Lower lobe of right lung (tissue), 2 donors: ENCODE results near the gene ARL16. TPM values are rescaled to one million over a fixed set of nuclear protein-coding genes. Genes with fewer than 3 reads are reported as not detected.

Experiments used
- ATAC-seq, 2 donors: fragments of 200-7000 bp; cut with Tn5 transposase; one replicate each; pipeline ENCODE4 v1.9.1; 2020 to 2022; ENCODE audit warnings: mild to moderate bottlenecking in 2 of 2, moderate library complexity in 2 of 2
- DNase-seq: peaks from one replicate; pipeline ENCODE4 v3.0.0-alpha.2; 2020
- H3K27ac ChIP-seq: fragments of 200-600 bp; one replicate; pipeline ENCODE4 v1.8.0; 2022
- H3K27me3 ChIP-seq: fragments of 200-600 bp; one replicate; pipeline ENCODE4 v1.8.0; 2022; ENCODE audit warnings: low read depth
- H3K36me3 ChIP-seq: fragments of 200-600 bp; one replicate; pipeline ENCODE4 v1.8.0; 2022; ENCODE audit warnings: mild to moderate bottlenecking
- H3K4me1 ChIP-seq: fragments of 200-600 bp; one replicate; pipeline ENCODE4 v1.8.0; 2022
- H3K4me3 ChIP-seq: fragments of 200-600 bp; one replicate; pipeline ENCODE4 v1.8.0; 2022; ENCODE audit warnings: mild to moderate bottlenecking
- H3K9me3 ChIP-seq: fragments of 200-600 bp; one replicate; pipeline ENCODE4 v1.8.0; 2022
- intact Hi-C: fragments of 100-400 bp; cut with DNase I; formaldehyde crosslinking; loops from one replicate; pipeline ENCODE4 v1.11.0; 2022
- total RNA-seq: library from RNA; stranded (reverse); fragmentation: NEBNext Ultra II Directional; extraction: Animal tissue kit (Norgen Biotek cat#: 25700); gene quantifications from one replicate; pipeline ENCODE4 v1.2.1, GENCODE V29; 2021
- TF ChIP-seq, protein P1 (sequence below): fragments of 200-600 bp; IDR thresholded peaks from one replicate; pipeline ENCODE4 v1.8.0; 2022; ENCODE audit warnings: antibody characterized with exemption, mild to moderate bottlenecking
- donor health status: DM: no; HTN: yes; CAD: no; lungs with severe emphysema.

The ARL16 gene
- total RNA-seq, 1 donor from 2014 or later, result 19.0 TPM

GRCh38 chr17:81660441-81660840 is 23.2 kb downstream of the ARL16 start:
- no peak overlapping the region for H3K27ac ChIP-seq
- intact Hi-C loops, result no loop called here
- DNase-seq (no peak), ATAC-seq (no peak)
- H3K4me1 ChIP-seq, result peaks cover 10% of the 10 kb centered on the region
- no peaks in the 10 kb centered on the region for H3K27me3 ChIP-seq
- TF ChIP-seq, protein P1, sequence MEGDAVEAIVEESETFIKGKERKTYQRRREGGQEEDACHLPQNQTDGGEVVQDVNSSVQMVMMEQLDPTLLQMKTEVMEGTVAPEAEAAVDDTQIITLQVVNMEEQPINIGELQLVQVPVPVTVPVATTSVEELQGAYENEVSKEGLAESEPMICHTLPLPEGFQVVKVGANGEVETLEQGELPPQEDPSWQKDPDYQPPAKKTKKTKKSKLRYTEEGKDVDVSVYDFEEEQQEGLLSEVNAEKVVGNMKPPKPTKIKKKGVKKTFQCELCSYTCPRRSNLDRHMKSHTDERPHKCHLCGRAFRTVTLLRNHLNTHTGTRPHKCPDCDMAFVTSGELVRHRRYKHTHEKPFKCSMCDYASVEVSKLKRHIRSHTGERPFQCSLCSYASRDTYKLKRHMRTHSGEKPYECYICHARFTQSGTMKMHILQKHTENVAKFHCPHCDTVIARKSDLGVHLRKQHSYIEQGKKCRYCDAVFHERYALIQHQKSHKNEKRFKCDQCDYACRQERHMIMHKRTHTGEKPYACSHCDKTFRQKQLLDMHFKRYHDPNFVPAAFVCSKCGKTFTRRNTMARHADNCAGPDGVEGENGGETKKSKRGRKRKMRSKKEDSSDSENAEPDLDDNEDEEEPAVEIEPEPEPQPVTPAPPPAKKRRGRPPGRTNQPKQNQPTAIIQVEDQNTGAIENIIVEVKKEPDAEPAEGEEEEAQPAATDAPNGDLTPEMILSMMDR, result no peak
- H3K4me3 ChIP-seq, result no peak overlapping the region
- peaks cover 11% of the 10 kb centered on the region for H3K36me3 ChIP-seq
- H3K9me3 ChIP-seq, result no peaks in the 10 kb centered on the region

- no peak overlapping the region for H3K4me3 ChIP-seq
- H3K27ac ChIP-seq, result no peak overlapping the region
- H3K27me3 ChIP-seq, result no peaks in the 10 kb centered on the region
- TF ChIP-seq, protein P1, result no peak
- intact Hi-C loops, result no loop called here
- no peaks in the 10 kb centered on the region for H3K36me3 ChIP-seq
- peak in 1 of 2 donors; percentile 41 for ATAC-seq
- no peaks in the 10 kb centered on the region for H3K9me3 ChIP-seq
- no peak for DNase-seq
- H3K4me1 ChIP-seq, result no peaks in the 10 kb centered on the region
Measured at GRCh38 chr17:81659038-81659437, 24.6 kb downstream of the ARL16 start.

GRCh38 chr17:81656835-81657234 is 26.8 kb downstream of the ARL16 start:
- ATAC-seq, result no peak
- H3K4me1 ChIP-seq, result no peaks in the 10 kb centered on the region
- H3K9me3 ChIP-seq, result no peaks in the 10 kb centered on the region
- TF ChIP-seq, protein P1, result no peak
- peaks cover under 1% of the 10 kb centered on the region for H3K27me3 ChIP-seq
- H3K4me3 ChIP-seq, result no peak overlapping the region
- no peak overlapping the region for H3K27ac ChIP-seq
- no peaks in the 10 kb centered on the region for H3K36me3 ChIP-seq
- DNase-seq, result no peak
- intact Hi-C loops, result no loop called here

GRCh38 chr17:81656118-81656743 is 27.4 kb downstream of the ARL16 start, which contains the start of gene PDE6G:
Gene PDE6G, minus strand, starts transcription at chr17:81656542. Its CDS starts 3,237 bp downstream, at chr17:81653305.
- TF ChIP-seq, protein P1, result no peak

DNA sequence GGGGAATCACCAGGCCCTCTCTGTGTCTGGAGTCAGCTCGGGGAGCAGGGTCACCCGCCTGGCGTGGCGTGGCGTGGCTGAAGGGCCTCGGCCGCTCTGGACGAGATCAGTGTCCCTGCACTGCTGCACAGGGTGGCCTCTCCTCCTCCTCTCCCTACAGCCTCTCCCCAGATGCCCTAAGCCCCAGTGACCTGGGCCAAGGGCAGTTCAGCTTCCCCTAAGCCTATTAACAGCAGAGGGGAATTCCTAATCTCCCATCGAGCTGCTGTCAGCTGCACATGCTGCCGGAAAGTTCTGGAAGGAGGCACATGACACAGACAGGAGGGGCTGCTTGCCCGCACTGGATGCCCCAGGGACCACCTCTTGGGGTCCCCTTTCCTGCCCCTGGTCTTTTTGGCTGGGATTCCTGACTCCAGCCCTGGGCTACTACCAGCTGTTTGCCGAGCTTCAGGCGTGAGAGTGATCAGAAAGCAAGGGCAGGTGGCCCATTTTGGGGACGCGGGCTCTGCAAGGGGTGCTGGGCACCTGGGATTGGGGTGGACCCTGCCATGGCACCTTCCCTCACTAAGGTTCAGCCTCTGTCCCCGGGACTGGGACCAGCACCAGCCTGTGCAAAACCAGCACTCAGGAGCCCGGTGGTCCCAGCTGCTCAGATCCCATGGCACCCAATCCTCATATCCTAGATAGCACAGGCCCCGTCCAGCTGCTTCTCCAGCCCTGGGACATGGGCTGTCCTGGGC is 28.0 kb downstream of the ARL16 start:
- Histone ChIP-seq H3K9me3 (no peaks in the 10 kb centered on the region), H3K4me3 (no peak overlapping the region), H3K27ac (no peak overlapping the region), H3K27me3 (peaks cover 13% of the 10 kb centered on the region), H3K36me3 (no peaks in the 10 kb centered on the region), H3K4me1 (no peaks in the 10 kb centered on the region)
- TF ChIP-seq, protein P1, result no peak
- ATAC-seq (no peak), DNase-seq (no peak)
- intact Hi-C loops, result no loop called here

More at GRCh38 chr17:81656118-81656743, 27.4 kb downstream of the ARL16 start, which contains the start of gene PDE6G:
- H3K9me3 ChIP-seq, result no peaks in the 10 kb centered on the region
- H3K36me3 ChIP-seq, result no peaks in the 10 kb centered on the region
- no peaks in the 10 kb centered on the region for H3K4me1 ChIP-seq
- intact Hi-C loops, result no loop called here
- DNase-seq (no peak), ATAC-seq (no peak)
- no peak within 1 kb of the TSS for H3K4me3 ChIP-seq
- no peak within 1 kb of the TSS for H3K27ac ChIP-seq
- peaks cover 6% of the 10 kb centered on the region for H3K27me3 ChIP-seq
